HEK293 (cell line): ENCODE results near the gene KIF26B.

Experiments used
- CTCF ChIP-seq: fragments of 450-650 bp; formaldehyde crosslinking; IDR thresholded peaks from 2 replicates; pipeline ENCODE4 v1.5.1; 2016; ENCODE audit warnings: missing biosample characterization, missing genetic modification characterization
- PATZ1 ChIP-seq: fragments of 450-650 bp; formaldehyde crosslinking; IDR thresholded peaks from 2 replicates; pipeline ENCODE4 v1.5.1; 2016; ENCODE audit warnings: missing biosample characterization, missing genetic modification characterization
- PRDM10 ChIP-seq: fragments of 450-650 bp; formaldehyde crosslinking; IDR thresholded peaks from 2 replicates; pipeline ENCODE4 v1.5.1; 2016; ENCODE audit warnings: missing biosample characterization, missing genetic modification characterization
- ZNF121 ChIP-seq: fragments of 450-650 bp; formaldehyde crosslinking; IDR thresholded peaks from 2 replicates; pipeline ENCODE4 v1.5.1; 2016; ENCODE audit warnings: missing biosample characterization, missing genetic modification characterization
- ZNF184 ChIP-seq: fragments of 450-650 bp; IDR thresholded peaks from 2 replicates; pipeline ENCODE4 v1.5.1; 2018; ENCODE audit warnings: missing biosample characterization, mild to moderate bottlenecking, missing genetic modification characterization
- ZNF223 ChIP-seq: fragments of 450-650 bp; formaldehyde crosslinking; IDR thresholded peaks from 2 replicates; pipeline ENCODE4 v1.5.1; 2016; ENCODE audit warnings: missing biosample characterization, missing genetic modification characterization
- ZNF48 ChIP-seq: fragments of 450-650 bp; formaldehyde crosslinking; IDR thresholded peaks from 2 replicates; pipeline ENCODE4 v1.5.1; 2016; ENCODE audit warnings: missing biosample characterization, missing genetic modification characterization
- ZNF626 ChIP-seq: fragments of 450-650 bp; sonication (Bioruptor Pico); formaldehyde crosslinking; IDR thresholded peaks from 2 replicates; pipeline ENCODE4 v1.5.1; 2018; ENCODE audit warnings: missing biosample characterization, missing genetic modification characterization, inconsistent platforms

GRCh38 chr1:245428681-245429080 is 273.9 kb downstream of the KIF26B start:
- TF ChIP-seq CTCF (tag by site-specific recombination): no peak
- no peak for TF ChIP-seq ZNF626
- TF ChIP-seq ZNF121: no peak
- TF ChIP-seq PRDM10 (tag by site-specific recombination): no peak
- TF ChIP-seq ZNF48 (tag by site-specific recombination): no peak
- no peak for TF ChIP-seq ZNF184 (tag by site-specific recombination)
- no peak for TF ChIP-seq ZNF223 (tag by site-specific recombination)
- no peak for TF ChIP-seq PATZ1 (tag by site-specific recombination)
